Kidney (tissue), 14 donors: ENCODE data around the gene PEAK1. TPM values are rescaled to one million over a fixed set of nuclear protein-coding genes. Genes with fewer than 3 reads are reported as not detected.

Source experiments
- DNase-seq, 5 donors: peaks; one replicate each; pipeline ENCODE4 v3.0.0-alpha.2; 2013 to 2020
- FAIRE-seq: peaks from 2 replicates; lab custom pipeline; 2012; peaks lifted over from hg19 to GRCh38; lab: Jason Lieb, UNC
- H3K27ac ChIP-seq, 2 donors: one replicate each; pipeline ENCODE4 v1.7.0; 2013; ENCODE audit warnings: low read depth in 2 of 2, low read length in 2 of 2, inconsistent platforms in 1 of 2
- H3K27me3 ChIP-seq: one replicate; pipeline ENCODE4 v1.7.1; 2013; ENCODE audit warnings: low read length, inconsistent platforms; ENCODE audit not compliant: control insufficient read depth, insufficient read depth
- H3K36me3 ChIP-seq, 3 donors: one replicate each; pipeline versions ENCODE4 v1.7.0 to v1.7.1; 2013; ENCODE audit warnings: low read length in 3 of 3, control low read depth in 1 of 3, inconsistent platforms in 1 of 3; ENCODE audit not compliant: insufficient read depth in 3 of 3, control insufficient read depth in 2 of 3
- H3K4me1 ChIP-seq, 3 donors: one replicate each; pipeline versions ENCODE4 v1.7.0 to v1.7.1; 2013; ENCODE audit warnings: low read length in 3 of 3, inconsistent platforms in 1 of 3, low read depth in 1 of 3; ENCODE audit not compliant: control insufficient read depth in 2 of 3, insufficient read depth in 2 of 3
- H3K4me3 ChIP-seq, 3 donors: one replicate each; pipeline versions ENCODE4 v1.7.0 to v1.8.1; 2013; ENCODE audit warnings: low read length in 3 of 3, control low read depth in 1 of 3, inconsistent platforms in 1 of 3
- H3K9ac ChIP-seq, 3 donors: one replicate each; pipeline versions ENCODE4 v1.7.0 to v1.7.1; 2013; ENCODE audit warnings: low read length in 3 of 3, control low read depth in 1 of 3, inconsistent platforms in 1 of 3
- H3K9me3 ChIP-seq, 3 donors: one replicate each; pipeline versions ENCODE4 v1.7.0 to v1.7.1; 2013; ENCODE audit warnings: low read length in 3 of 3, control low read depth in 1 of 3, inconsistent platforms in 1 of 3; ENCODE audit not compliant: control insufficient read depth in 2 of 3, insufficient read depth in 1 of 3
- CTCF ChIP-seq: IDR thresholded peaks from 3 replicates; pipeline ENCODE4 v1.5.1; 2012; ENCODE audit warnings: mild to moderate bottlenecking, moderate library complexity, borderline replicate concordance; ENCODE audit not compliant: insufficient read depth; ENCODE audit errors: extremely low read depth
- intact Hi-C: fragments of 100-400 bp; cut with DNase I; formaldehyde crosslinking; loops from one replicate; pipeline ENCODE4 v1.11.1; 2022
- polyA plus RNA-seq: library from polyadenylated mRNA; stranded (reverse); fragments of 350-450 nt; fragmentation: Illumina TruSeq; extraction: RNeasy Lipid Tissue Mini Kit (QIAGEN cat#74804); gene quantifications from one replicate; pipeline ENCODE4 v1.2.3, GENCODE V29; 2014; ENCODE audit warnings: low read depth, low replicate concordance; ENCODE audit not compliant: insufficient read depth
- total RNA-seq: library from RNA; stranded (reverse); fragmentation: NEBNext Ultra II Directional; extraction: Animal tissue kit (Norgen Biotek cat#: 25700); gene quantifications from one replicate; pipeline ENCODE4 v1.2.1, GENCODE V29; 2021
- donor health status: control.
- donor health status: control.
- donor health status: control.
- donor health status: control.
- donor health status: control.
- donor health status: DM: yes; HTN: yes; CAD: no.
- donor health status: Normal renal cell carcinoma (clear cell type).

The PEAK1 gene
- total and polyA plus RNA-seq, 2 donors from 2014 or later: 2.9 to 50.3 TPM

- no peaks in the 10 kb centered on the region for H3K36me3 ChIP-seq
- H3K4me3 ChIP-seq: no peak overlapping the region
- H3K27ac ChIP-seq: no peak overlapping the region
- H3K9ac ChIP-seq: no peak overlapping the region
- peaks cover 0 to under 1% (median 0%) of the 10 kb centered on the region in 3 donors for H3K4me1 ChIP-seq
- no peaks in the 10 kb centered on the region for H3K9me3 ChIP-seq
- DNase-seq (no peak), FAIRE-seq (no peak)
- intact Hi-C loops: no loop called here
- TF ChIP-seq CTCF: no peak
- no peaks in the 10 kb centered on the region for H3K27me3 ChIP-seq
Observed at GRCh38 chr15:77192451-77192850, 227.5 kb downstream of the PEAK1 start.

GRCh38 chr15:77191230-77191834, 228.6 kb downstream of the PEAK1 start:
- intact Hi-C loops: no loop called here
- H3K27ac ChIP-seq: no peak overlapping the region

GRCh38 chr15:77187751-77188464, 232.0 kb downstream of the PEAK1 start:
- no peaks in the 10 kb centered on the region for H3K27me3 ChIP-seq
- DNase-seq: peak in 2 of 5 donors; percentile 42 to 76
- no peaks in the 10 kb centered on the region for H3K9me3 ChIP-seq
- peak overlapping the region; percentile 26 to 74 for H3K27ac ChIP-seq
- no peak overlapping the region for H3K9ac ChIP-seq
- no peak overlapping the region for H3K4me3 ChIP-seq
- TF ChIP-seq CTCF: no peak
- peaks cover 0 to 6% (median 5%) of the 10 kb centered on the region in 3 donors for H3K4me1 ChIP-seq
- no peaks in the 10 kb centered on the region for H3K36me3 ChIP-seq
- FAIRE-seq: peak; percentile 58
- intact Hi-C loops: loop anchor here (10.0 kb wide), 1 partner anchor 307 kb away; no protein-coding TSS in a partner anchor

More at GRCh38 chr15:77191230-77191834, 228.6 kb downstream of the PEAK1 start:
- Histone ChIP-seq H3K9ac (no peak overlapping the region), H3K27me3 (no peaks in the 10 kb centered on the region), H3K4me1 (peaks cover 0 to 6% (median 5%) of the 10 kb centered on the region in 3 donors), H3K4me3 (no peak overlapping the region), H3K36me3 (no peaks in the 10 kb centered on the region), H3K9me3 (no peaks in the 10 kb centered on the region)
- DNase-seq (no peak), FAIRE-seq (no peak)
- TF ChIP-seq CTCF: no peak
